HG03103 (cell line): ENCODE results near the gene KBTBD13.
A peak's percentile ranks its signal among the peaks of the same experiment; 100 is the strongest.
"Not testable (repeated sequence)": the region's sequence is repeated elsewhere in the genome, so short reads cannot be mapped to it uniquely, and the experiment has no call there.

Experiments used
- ATAC-seq: cut with Tn5 transposase; IDR thresholded peaks from one replicate; pipeline ENCODE4 v1.9.1; 2021; ENCODE audit warnings: low read depth; ENCODE audit not compliant: unreplicated experiment

The KBTBD13 gene

GRCh38 chr15:65076486-65077290, at the start of gene KBTBD13:
TSS of gene KBTBD13 (plus strand) at chr15:65076746. CDS start at chr15:65076816, 70 bp downstream.
- no peak for ATAC-seq

GRCh38 chr15:65026756-65027155, 49.8 kb upstream of the KBTBD13 start:
- no peak for ATAC-seq

- no peak for ATAC-seq
Observed at GRCh38 chr15:65027593-65027992, 49.0 kb upstream of the KBTBD13 start.

GRCh38 chr15:65028338-65028737, 48.2 kb upstream of the KBTBD13 start:
- ATAC-seq: no peak

GRCh38 chr15:65028921-65029735, 47.4 kb upstream of the KBTBD13 start, which contains the start of gene MTFMT:
TSS of gene MTFMT (minus strand) at chr15:65029639. CDS start at chr15:65029613, 26 bp downstream.
- ATAC-seq: peak; percentile 80

- ATAC-seq: no peak
Observed at GRCh38 chr15:65029736-65030208, 46.8 kb upstream of the KBTBD13 start.

- ATAC-seq: no peak
Observed at GRCh38 chr15:65032801-65033537, 43.6 kb upstream of the KBTBD13 start.

- no peak for ATAC-seq
Observed at GRCh38 chr15:65033659-65034269, 42.8 kb upstream of the KBTBD13 start.

- no peak for ATAC-seq
Observed at GRCh38 chr15:65034719-65035118, 41.8 kb upstream of the KBTBD13 start.

- no peak for ATAC-seq
Observed at GRCh38 chr15:65037309-65037708, 39.2 kb upstream of the KBTBD13 start.

- no peak for ATAC-seq
Observed at GRCh38 chr15:65038428-65038827, 38.1 kb upstream of the KBTBD13 start.

GRCh38 chr15:65038836-65039235, 37.7 kb upstream of the KBTBD13 start:
- no peak for ATAC-seq

- ATAC-seq: no peak
Observed at GRCh38 chr15:65040461-65040860, 36.1 kb upstream of the KBTBD13 start.

GRCh38 chr15:65041787-65042186, 34.8 kb upstream of the KBTBD13 start:
- ATAC-seq: no peak

- no peak for ATAC-seq
Observed at GRCh38 chr15:65042776-65043327, 33.7 kb upstream of the KBTBD13 start.

GRCh38 chr15:65044218-65044617, 32.3 kb upstream of the KBTBD13 start:
- ATAC-seq: not testable (repeated sequence)

- ATAC-seq: no peak
Observed at GRCh38 chr15:65044724-65045481, 31.6 kb upstream of the KBTBD13 start, which contains the start of gene SLC51B. TSS of gene SLC51B (plus strand) at chr15:65045387. CDS start at chr15:65050005, 4,618 bp downstream.

GRCh38 chr15:65048241-65048640, 28.3 kb upstream of the KBTBD13 start:
- ATAC-seq: no peak

GRCh38 chr15:65049418-65049840, 27.1 kb upstream of the KBTBD13 start:
- ATAC-seq: no peak
